Testis (tissue), 3 donors: ENCODE data around the gene FGR. TPM values are rescaled to one million over a fixed set of nuclear protein-coding genes. Genes with fewer than 3 reads are reported as not detected.

ENCODE experiments used
- DNase-seq: peaks from one replicate; pipeline ENCODE4 v3.0.0-alpha.2; 2019
- H3K27ac ChIP-seq, 2 donors: fragments of 200-600 bp; sonication (generic); one replicate each; pipeline ENCODE4 v1.5.1; 2019
- H3K27me3 ChIP-seq: fragments of 200-600 bp; sonication (generic); one replicate; pipeline ENCODE4 v1.5.1; 2019
- H3K36me3 ChIP-seq: fragments of 200-600 bp; sonication (generic); one replicate; pipeline ENCODE4 v1.5.1; 2017; ENCODE audit warnings: low read depth; ENCODE audit errors: missing control alignments
- H3K4me1 ChIP-seq: fragments of 200-600 bp; sonication (generic); one replicate; pipeline ENCODE4 v1.5.1; 2019
- H3K4me3 ChIP-seq, 2 donors: fragments of 200-600 bp; sonication (generic); one replicate each; pipeline ENCODE4 v1.5.1; 2017 to 2019
- H3K9me3 ChIP-seq: fragments of 200-600 bp; sonication (generic); one replicate; pipeline ENCODE4 v1.5.1; 2017
- POLR2A ChIP-seq: fragments of 450-650 bp; IDR thresholded peaks from one replicate; pipeline ENCODE4 v1.6.1; 2017; ENCODE audit warnings: antibody characterized with exemption, mild to moderate bottlenecking, moderate library complexity
- WGBS, 2 donors: methylation state at CpG; one replicate each; pipeline ENCODE4 v1.1.5; 2018; 5-methylcytosine and 5-hydroxymethylcytosine counted together
- intact Hi-C: fragments of 100-400 bp; cut with DNase I; formaldehyde crosslinking; loops from one replicate; pipeline ENCODE4 v1.15.1; 2023; ENCODE audit warnings: low total_unique reads
- polyA plus RNA-seq: library from polyadenylated mRNA; stranded (reverse); fragments of 350-450 nt; fragmentation: Illumina TruSeq; extraction: RNeasy Lipid Tissue Mini Kit (QIAGEN cat#74804); gene quantifications from one replicate; pipeline ENCODE4 v1.2.3, GENCODE V29; 2014; ENCODE audit warnings: low read depth, low replicate concordance; ENCODE audit not compliant: insufficient read depth
- small RNA-seq, 2 donors: library from RNA; depleted of rRNA; stranded (forward); fragments of <200 nt; gene quantifications; one replicate each; pipeline ENCODE3, GENCODE V24; 2016
- total RNA-seq, 2 donors: library from RNA; depleted of rRNA; stranded (reverse); fragments of >200 nt; gene quantifications; one replicate each; pipeline ENCODE4 v1.2.3, GENCODE V29; 2016
- TF ChIP-seq, protein P1 (sequence below), 3 experiments: fragments of 450-650 bp in 2 of 3; fragments of 200-600 bp in 1 of 3; sonication (generic) in 1 of 3; IDR thresholded peaks; one replicate each; pipeline ENCODE4 v1.5.1; 2016 to 2019; ENCODE audit warnings: antibody characterized with exemption in 3 of 3, mild to moderate bottlenecking in 2 of 3, moderate library complexity in 1 of 3

FGR gene
- total and polyA plus RNA-seq, 3 donors from 2014 or later, result 5.2 to 10.2 (median 10.0) TPM

- no peaks in the 10 kb centered on the region for H3K27me3 ChIP-seq
- no peak overlapping the region for H3K4me3 ChIP-seq
- WGBS, 2 donors, result 52 to 83% methylated on average over 4 to 18 of the region's 18 CpGs
- H3K9me3 ChIP-seq, result no peaks in the 10 kb centered on the region
- H3K27ac ChIP-seq, result peak overlapping the region; percentile 79 to 92
- H3K4me1 ChIP-seq, result peaks cover 86% of the 10 kb centered on the region
- no peak for TF ChIP-seq POLR2A
- TF ChIP-seq, protein P1, sequence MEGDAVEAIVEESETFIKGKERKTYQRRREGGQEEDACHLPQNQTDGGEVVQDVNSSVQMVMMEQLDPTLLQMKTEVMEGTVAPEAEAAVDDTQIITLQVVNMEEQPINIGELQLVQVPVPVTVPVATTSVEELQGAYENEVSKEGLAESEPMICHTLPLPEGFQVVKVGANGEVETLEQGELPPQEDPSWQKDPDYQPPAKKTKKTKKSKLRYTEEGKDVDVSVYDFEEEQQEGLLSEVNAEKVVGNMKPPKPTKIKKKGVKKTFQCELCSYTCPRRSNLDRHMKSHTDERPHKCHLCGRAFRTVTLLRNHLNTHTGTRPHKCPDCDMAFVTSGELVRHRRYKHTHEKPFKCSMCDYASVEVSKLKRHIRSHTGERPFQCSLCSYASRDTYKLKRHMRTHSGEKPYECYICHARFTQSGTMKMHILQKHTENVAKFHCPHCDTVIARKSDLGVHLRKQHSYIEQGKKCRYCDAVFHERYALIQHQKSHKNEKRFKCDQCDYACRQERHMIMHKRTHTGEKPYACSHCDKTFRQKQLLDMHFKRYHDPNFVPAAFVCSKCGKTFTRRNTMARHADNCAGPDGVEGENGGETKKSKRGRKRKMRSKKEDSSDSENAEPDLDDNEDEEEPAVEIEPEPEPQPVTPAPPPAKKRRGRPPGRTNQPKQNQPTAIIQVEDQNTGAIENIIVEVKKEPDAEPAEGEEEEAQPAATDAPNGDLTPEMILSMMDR (IDR thresholded peaks at IDR 0.05), result no peak
- H3K36me3 ChIP-seq, result no peaks in the 10 kb centered on the region
- DNase-seq, result no peak
- intact Hi-C loops, result no loop called here
Measured at GRCh38 chr1:27562534-27563340, 72.2 kb downstream of the FGR start.

Small RNAs within 50 kb of the gene (small RNA-seq; reads per million reads assigned to genes)
- gene AL031729.1, result 0 reads per million in 2 donors
- gene RNU6-949P, result 0 reads per million in 2 donors

Other genes with a start within 250 kb of the FGR start
- gene GPR3, start 242.6 kb downstream of the FGR start, total RNA-seq, result under 1 TPM; 0.12 to 0.47 TPM
- 0.20 TPM for gene GPR3, start 242.6 kb downstream of the FGR start, polyA plus RNA-seq
- gene WASF2, start 145.0 kb downstream of the FGR start, total RNA-seq, result 10 to 100 TPM; 57.8 to 58.0 TPM
- gene WASF2, start 145.0 kb downstream of the FGR start, polyA plus RNA-seq, result 128 TPM
- 10 to 100 TPM; 73.7 to 86.8 TPM for gene AHDC1, start 31.0 kb downstream of the FGR start, total RNA-seq
- 32.5 TPM for gene AHDC1, start 31.0 kb downstream of the FGR start, polyA plus RNA-seq
- 100 to 1,000 TPM; 120 to 288 TPM for gene IFI6, start 37.0 kb upstream of the FGR start, total RNA-seq
- gene IFI6, start 37.0 kb upstream of the FGR start, polyA plus RNA-seq, result 88.9 TPM
- gene FAM76A, start 90.8 kb upstream of the FGR start, total RNA-seq, result 10 to 100 TPM; 22.6 to 23.0 TPM
- 26.6 TPM for gene FAM76A, start 90.8 kb upstream of the FGR start, polyA plus RNA-seq
- gene STX12, start 138.0 kb upstream of the FGR start, total RNA-seq, result 10 to 100 TPM; 39.1 to 46.7 TPM
- gene STX12, start 138.0 kb upstream of the FGR start, polyA plus RNA-seq, result 32.0 TPM
- 10 to 100 TPM; 39.4 to 57.7 TPM for gene PPP1R8, start 195.6 kb upstream of the FGR start, total RNA-seq
- gene PPP1R8, start 195.6 kb upstream of the FGR start, polyA plus RNA-seq, result 49.4 TPM
- gene THEMIS2, start 237.4 kb upstream of the FGR start, total RNA-seq, result 100 to 1,000 TPM; 103 to 132 TPM
- gene THEMIS2, start 237.4 kb upstream of the FGR start, polyA plus RNA-seq, result 56.9 TPM